Testis (tissue), 3 donors: ENCODE measurements around the gene SACS. TPM values are rescaled to one million over a fixed set of nuclear protein-coding genes. Genes with fewer than 3 reads are reported as not detected.

Experiments
- DNase-seq: peaks from one replicate; pipeline ENCODE4 v3.0.0-alpha.2; 2019
- H3K27ac ChIP-seq, 2 donors: fragments of 200-600 bp; sonication (generic); one replicate each; pipeline ENCODE4 v1.5.1; 2019
- H3K27me3 ChIP-seq: fragments of 200-600 bp; sonication (generic); one replicate; pipeline ENCODE4 v1.5.1; 2019
- H3K36me3 ChIP-seq: fragments of 200-600 bp; sonication (generic); one replicate; pipeline ENCODE4 v1.5.1; 2017; ENCODE audit warnings: low read depth; ENCODE audit errors: missing control alignments
- H3K4me1 ChIP-seq: fragments of 200-600 bp; sonication (generic); one replicate; pipeline ENCODE4 v1.5.1; 2019
- H3K4me3 ChIP-seq, 2 donors: fragments of 200-600 bp; sonication (generic); one replicate each; pipeline ENCODE4 v1.5.1; 2017 to 2019
- H3K9me3 ChIP-seq: fragments of 200-600 bp; sonication (generic); one replicate; pipeline ENCODE4 v1.5.1; 2017
- CTCF ChIP-seq, 3 experiments: fragments of 450-650 bp in 2 of 3; fragments of 200-600 bp in 1 of 3; sonication (generic) in 1 of 3; IDR thresholded peaks; one replicate each; pipeline ENCODE4 v1.5.1; 2016 to 2019; ENCODE audit warnings: antibody characterized with exemption in 3 of 3, mild to moderate bottlenecking in 2 of 3, moderate library complexity in 1 of 3
- POLR2A ChIP-seq: fragments of 450-650 bp; IDR thresholded peaks from one replicate; pipeline ENCODE4 v1.6.1; 2017; ENCODE audit warnings: antibody characterized with exemption, mild to moderate bottlenecking, moderate library complexity
- WGBS, 2 donors: methylation state at CpG; one replicate each; pipeline ENCODE4 v1.1.5; 2018; 5-methylcytosine and 5-hydroxymethylcytosine counted together
- intact Hi-C: fragments of 100-400 bp; cut with DNase I; formaldehyde crosslinking; loops from one replicate; pipeline ENCODE4 v1.15.1; 2023; ENCODE audit warnings: low total_unique reads
- polyA plus RNA-seq: library from polyadenylated mRNA; stranded (reverse); fragments of 350-450 nt; fragmentation: Illumina TruSeq; extraction: RNeasy Lipid Tissue Mini Kit (QIAGEN cat#74804); gene quantifications from one replicate; pipeline ENCODE4 v1.2.3, GENCODE V29; 2014; ENCODE audit warnings: low read depth, low replicate concordance; ENCODE audit not compliant: insufficient read depth
- total RNA-seq, 2 donors: library from RNA; depleted of rRNA; stranded (reverse); fragments of >200 nt; gene quantifications; one replicate each; pipeline ENCODE4 v1.2.3, GENCODE V29; 2016

SACS gene
- total and polyA plus RNA-seq, 3 donors from 2014 or later, result 8.0 to 48.3 (median 38.2) TPM

- no peak for DNase-seq
- Histone ChIP-seq H3K27ac (no peak overlapping the region), H3K4me3 (no peak overlapping the region), H3K4me1 (peaks cover 15% of the 10 kb centered on the region), H3K36me3 (no peaks in the 10 kb centered on the region), H3K9me3 (no peaks in the 10 kb centered on the region), H3K27me3 (no peaks in the 10 kb centered on the region)
- WGBS, 2 donors, result 90 to 91% methylated on average over 5 of the region's 5 CpGs
- TF ChIP-seq POLR2A, result no peak
- no peak for TF ChIP-seq CTCF (IDR thresholded peaks at IDR 0.05)
- intact Hi-C loops, result no loop called here
These were observed 2.8 kb downstream of the SACS start for GRCh38 chr13:23430664-23431063.

- Histone ChIP-seq H3K9me3 (no peaks in the 10 kb centered on the region), H3K4me1 (peaks cover 15% of the 10 kb centered on the region), H3K27me3 (no peaks in the 10 kb centered on the region), H3K27ac (no peak overlapping the region), H3K36me3 (no peaks in the 10 kb centered on the region), H3K4me3 (no peak overlapping the region)
- DNase-seq, result no peak
- WGBS, 2 donors, result 67 to 72% methylated on average over 11 of the region's 11 CpGs
- TF ChIP-seq POLR2A (no peak), CTCF (IDR thresholded peaks at IDR 0.05) (no peak)
- intact Hi-C loops, result no loop called here
These were observed 5.5 kb downstream of the SACS start for GRCh38 chr13:23427881-23428528.

GRCh38 chr13:23427342-23427843 lies 6.1 kb downstream of the SACS start:
- Histone ChIP-seq H3K27ac (no peak overlapping the region), H3K4me1 (peaks cover 15% of the 10 kb centered on the region), H3K4me3 (no peak overlapping the region), H3K36me3 (no peaks in the 10 kb centered on the region), H3K27me3 (no peaks in the 10 kb centered on the region), H3K9me3 (no peaks in the 10 kb centered on the region)
- WGBS, 2 donors, result 27 to 44% methylated on average over 7 of the region's 7 CpGs
- intact Hi-C loops, result no loop called here
- TF ChIP-seq CTCF (IDR thresholded peaks at IDR 0.05), result no peak
- TF ChIP-seq POLR2A, result no peak
- DNase-seq, result peak; percentile 33

GRCh38 chr13:23421596-23421995 lies 11.9 kb downstream of the SACS start:
- no peaks in the 10 kb centered on the region for H3K4me1 ChIP-seq
- H3K4me3 ChIP-seq, result no peak overlapping the region
- DNase-seq, result no peak
- TF ChIP-seq POLR2A, result no peak
- no peak for TF ChIP-seq CTCF (IDR thresholded peaks at IDR 0.05)
- no peaks in the 10 kb centered on the region for H3K9me3 ChIP-seq
- WGBS, 2 donors, result 85 to 95% methylated on average over 3 to 5 of the region's 5 CpGs
- H3K27ac ChIP-seq, result no peak overlapping the region
- no peaks in the 10 kb centered on the region for H3K27me3 ChIP-seq
- H3K36me3 ChIP-seq, result no peaks in the 10 kb centered on the region
- intact Hi-C loops, result no loop called here
